ENCODE data around the gene GRK2. TPM values are rescaled to one million over a fixed set of nuclear protein-coding genes. Genes with fewer than 3 reads are reported as not detected.

Gene GRK2
- total RNA-seq, 2 experiments from 2014 or later, result 280 to 397 TPM

- intact Hi-C loops (cut with micrococcal nuclease; ENCODE audit: unreplicated experiment), result loop anchor here (1.0 kb wide), 2 partner anchors 54 to 119 kb away; no protein-coding TSS in a partner anchor
- peak; percentile 96 for TF ChIP-seq CTCF (conservative IDR thresholded peaks at IDR 0.05; ENCODE audit: low read length)
- TF ChIP-seq EZH2phosphoT487 (IDR thresholded peaks at IDR 0.05; ENCODE audit: borderline replicate concordance, low read depth, low read length), result no peak
- H4K20me1 ChIP-seq (ENCODE audit: insufficient read depth, low read length), result no peaks in the 10 kb centered on the region
- no TSS peak for BruUV-seq (replicated peaks)
- peak; percentile 87 for DNase-seq (ENCODE audit: low spot score)
- peak overlapping the region; percentile 32 for H3K27ac ChIP-seq (ENCODE audit: low read depth, low read length, poor library complexity, severe bottlenecking)
- peak overlapping the region; percentile 37 for H3K4me3 ChIP-seq (ENCODE audit: low read depth, low read length, poor library complexity, severe bottlenecking)
- H3K9me3 ChIP-seq (ENCODE audit: low read length), result no peaks in the 10 kb centered on the region
- POLR2A ChIA-PET, result interaction anchor here (0.7 to 1.5 kb wide), 4 partner anchors 10 to 57 kb away, joined by 3 to 4 read pairs (median 4); no protein-coding TSS in a partner anchor
- H2AFZ ChIP-seq (ENCODE audit: low read length), result peak overlapping the region; percentile 75; the same call in 1 of the 2 replicates
- H3K36me3 ChIP-seq (ENCODE audit: insufficient read depth, low read length), result peaks cover 14% of the 10 kb centered on the region
- no peaks in the 10 kb centered on the region for H3K9me2 ChIP-seq (ENCODE audit: insufficient read depth, low read length)
- CTCF ChIA-PET (ENCODE audit: unreplicated experiment), result interaction anchor here (0.6 to 1.5 kb wide), 4 partner anchors 23 to 58 kb away, joined by 3 to 10 read pairs (median 6); no protein-coding TSS in a partner anchor
- H3K4me1 ChIP-seq (ENCODE audit: insufficient read depth, low read length, poor library complexity, severe bottlenecking), result peaks cover 46% of the 10 kb centered on the region
- H3K4me2 ChIP-seq (ENCODE audit: low read length), result peak overlapping the region; percentile 68
- H3K79me2 ChIP-seq (ENCODE audit: insufficient read depth, low read depth, low read length), result peaks cover 13% of the 10 kb centered on the region; the same call in 1 of the 2 replicates
These were observed 3.3 kb upstream of the GRK2 start for GRCh38 chr11:67262731-67263675.

GRCh38 chr11:67264260-67264659 is 2.0 kb upstream of the GRK2 start:
- Histone ChIP-seq H3K4me2 (ENCODE audit: low read length) (no peak overlapping the region), H3K4me3 (ENCODE audit: low read depth, low read length, poor library complexity, severe bottlenecking) (no peak overlapping the region), H3K9me3 (ENCODE audit: low read length) (no peaks in the 10 kb centered on the region), H3K79me2 (ENCODE audit: insufficient read depth, low read depth, low read length) (peaks cover 26% of the 10 kb centered on the region), H3K9me2 (ENCODE audit: insufficient read depth, low read length) (no peaks in the 10 kb centered on the region), H3K36me3 (ENCODE audit: insufficient read depth, low read length) (peaks cover 26% of the 10 kb centered on the region), H3K27ac (ENCODE audit: low read depth, low read length, poor library complexity, severe bottlenecking) (no peak overlapping the region), H4K20me1 (ENCODE audit: insufficient read depth, low read length) (no peaks in the 10 kb centered on the region), H3K4me1 (ENCODE audit: insufficient read depth, low read length, poor library complexity, severe bottlenecking) (peaks cover 58% of the 10 kb centered on the region), H2AFZ (ENCODE audit: low read length) (no peak overlapping the region)
- TF ChIP-seq EZH2phosphoT487 (IDR thresholded peaks at IDR 0.05; ENCODE audit: borderline replicate concordance, low read depth, low read length), result no peak
- TF ChIP-seq CTCF (conservative IDR thresholded peaks at IDR 0.05; ENCODE audit: low read length), result no peak
- ChIA-PET CTCF (ENCODE audit: unreplicated experiment) (no interaction called here), POLR2A (interaction anchor here (1.0 kb wide), 1 partner anchor 62 kb away, joined by 3 read pairs; no protein-coding TSS in a partner anchor)
- no peak for DNase-seq (ENCODE audit: low spot score)
- no TSS peak for BruUV-seq (replicated peaks)
- intact Hi-C loops (cut with micrococcal nuclease; ENCODE audit: unreplicated experiment), result no loop called here
